Stomach (tissue), 9 donors: ENCODE data around the gene ZFHX2. TPM values are rescaled to one million over a fixed set of nuclear protein-coding genes. Genes with fewer than 3 reads are reported as not detected.
A peak's percentile ranks its signal among the peaks of the same experiment; 100 is the strongest.

ENCODE experiments used
- DNase-seq, 2 donors: peaks; one replicate each; pipeline versions ENCODE4 v3.0.0 to v3.0.0-alpha.2; 2013 to 2019
- H3K27ac ChIP-seq, 5 donors: fragments of 200-600 bp in 4 of 5; sonication (generic) in 4 of 5; one replicate each; pipeline ENCODE4 v1.5.1; 2013 to 2019; ENCODE audit warnings: mild to moderate bottlenecking in 1 of 5, moderate library complexity in 1 of 5
- H3K27me3 ChIP-seq, 3 donors: fragments of 200-600 bp; sonication (generic); one replicate each; pipeline ENCODE4 v1.5.1; 2017 to 2019; ENCODE audit warnings: mixed run types in 1 of 3
- H3K36me3 ChIP-seq, 4 donors: fragments of 200-600 bp; sonication (generic); 1 replicate in 3 of 4; 2 replicates in 1 of 4; pipeline ENCODE4 v1.5.1; 2016 to 2019
- H3K4me1 ChIP-seq, 4 donors: fragments of 200-600 bp; sonication (generic); one replicate each; pipeline ENCODE4 v1.5.1; 2016 to 2019
- H3K4me3 ChIP-seq, 4 donors: fragments of 200-600 bp; sonication (generic) in 3 of 4; one replicate each; pipeline ENCODE4 v1.5.1; 2016 to 2019; ENCODE audit warnings: mild to moderate bottlenecking in 1 of 4
- H3K9me3 ChIP-seq, 4 donors: fragments of 200-600 bp; sonication (generic); one replicate each; pipeline ENCODE4 v1.5.1; 2016 to 2019
- EP300 ChIP-seq: sonication (generic); formaldehyde crosslinking; IDR thresholded peaks from one replicate; pipeline ENCODE4 v1.6.1; 2017; ENCODE audit warnings: antibody characterized with exemption
- POLR2A ChIP-seq, 4 donors: fragments of 450-650 bp; IDR thresholded peaks; one replicate each; pipeline ENCODE4 v1.6.1; 2016; ENCODE audit warnings: antibody characterized with exemption in 4 of 4, control low read depth in 2 of 4, mild to moderate bottlenecking in 1 of 4, moderate library complexity in 1 of 4
- POLR2AphosphoS5 ChIP-seq, 3 donors: sonication (generic); formaldehyde crosslinking; IDR thresholded peaks; one replicate each; pipeline ENCODE4 v1.6.1; 2016; ENCODE audit warnings: antibody characterized with exemption in 3 of 3
- WGBS, 5 donors: extraction: QIAGEN DNeasy Blood & Tissue Kit in 3 of 5; methylation state at CpG; one replicate each; pipeline versions ENCODE4 v1.1.5 to v1.1.7; 2013 to 2018; 5-methylcytosine and 5-hydroxymethylcytosine counted together
- intact Hi-C: fragments of 100-400 bp; cut with DNase I; formaldehyde crosslinking; loops from one replicate; pipeline ENCODE4 v1.15.1; 2023; ENCODE audit warnings: low total_unique reads
- polyA plus RNA-seq, 3 donors: library from polyadenylated mRNA; stranded (reverse); fragments of 200-250 nt; gene quantifications; one replicate each; pipeline ENCODE4 v1.2.3, GENCODE V29; 2013
- total RNA-seq, 5 donors: library from RNA; depleted of rRNA; stranded (reverse); fragments of >200 nt; gene quantifications; one replicate each; pipeline versions ENCODE4 v1.1.0 to v1.2.3, GENCODE V29; 2014 to 2016
- TF ChIP-seq, protein P1 (sequence below), 7 experiments: fragments of 450-650 bp in 4 of 7; fragments of 200-600 bp in 3 of 7; sonication (generic) in 3 of 7; IDR thresholded peaks; one replicate each; pipeline ENCODE4 v1.5.1; 2016 to 2019; ENCODE audit warnings: antibody characterized with exemption in 7 of 7, control low read depth in 2 of 7, mild to moderate bottlenecking in 1 of 7
- donor health status: healthy with polysubstance abuse.
- donor health status: Bipolar disorder and iron deficiency.
- donor health status: healthy.

The ZFHX2 gene
- total and polyA plus RNA-seq, 8 donors: under 0.01 to 2.9 (median 0.68) TPM; not detected in 1

DNA sequence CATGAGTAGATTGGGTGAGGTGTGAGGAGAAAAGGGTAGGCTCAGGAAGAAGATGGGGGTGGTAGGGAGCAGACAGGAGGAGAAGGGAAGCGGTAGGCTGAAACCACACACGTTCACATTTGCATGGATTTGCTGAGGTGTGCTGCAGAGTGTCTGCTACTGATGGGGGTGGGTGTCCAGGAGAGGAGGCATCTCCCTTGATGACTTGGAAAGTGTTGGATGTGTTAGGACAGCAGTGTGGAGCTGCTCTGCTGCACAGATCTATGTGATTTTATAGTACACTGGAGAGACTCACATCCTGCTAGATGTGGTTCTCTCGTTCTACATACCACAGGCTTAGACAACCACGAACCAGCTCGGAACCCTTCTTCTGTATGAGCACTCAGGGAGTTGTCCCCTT is 9.3 kb downstream of the ZFHX2 start:
- WGBS, 5 donors: 74 to 89% (median 80%) methylated on average over 5 of the region's 5 CpGs
- Histone ChIP-seq H3K4me3 (no peak overlapping the region), H3K4me1 (peaks cover 0 to 15% (median 5%) of the 10 kb centered on the region in 4 donors), H3K9me3 (no peaks in the 10 kb centered on the region), H3K27me3 (no peaks in the 10 kb centered on the region), H3K27ac (no peak overlapping the region), H3K36me3 (no peaks in the 10 kb centered on the region)
- TF ChIP-seq POLR2AphosphoS5 (IDR thresholded peaks at IDR 0.05) (no peak), POLR2A (IDR thresholded peaks at IDR 0.05) (no peak), EP300 (no peak)
- TF ChIP-seq, protein P1, sequence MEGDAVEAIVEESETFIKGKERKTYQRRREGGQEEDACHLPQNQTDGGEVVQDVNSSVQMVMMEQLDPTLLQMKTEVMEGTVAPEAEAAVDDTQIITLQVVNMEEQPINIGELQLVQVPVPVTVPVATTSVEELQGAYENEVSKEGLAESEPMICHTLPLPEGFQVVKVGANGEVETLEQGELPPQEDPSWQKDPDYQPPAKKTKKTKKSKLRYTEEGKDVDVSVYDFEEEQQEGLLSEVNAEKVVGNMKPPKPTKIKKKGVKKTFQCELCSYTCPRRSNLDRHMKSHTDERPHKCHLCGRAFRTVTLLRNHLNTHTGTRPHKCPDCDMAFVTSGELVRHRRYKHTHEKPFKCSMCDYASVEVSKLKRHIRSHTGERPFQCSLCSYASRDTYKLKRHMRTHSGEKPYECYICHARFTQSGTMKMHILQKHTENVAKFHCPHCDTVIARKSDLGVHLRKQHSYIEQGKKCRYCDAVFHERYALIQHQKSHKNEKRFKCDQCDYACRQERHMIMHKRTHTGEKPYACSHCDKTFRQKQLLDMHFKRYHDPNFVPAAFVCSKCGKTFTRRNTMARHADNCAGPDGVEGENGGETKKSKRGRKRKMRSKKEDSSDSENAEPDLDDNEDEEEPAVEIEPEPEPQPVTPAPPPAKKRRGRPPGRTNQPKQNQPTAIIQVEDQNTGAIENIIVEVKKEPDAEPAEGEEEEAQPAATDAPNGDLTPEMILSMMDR (IDR thresholded peaks at IDR 0.05): no peak
- intact Hi-C loops: no loop called here
- DNase-seq: no peak

DNA sequence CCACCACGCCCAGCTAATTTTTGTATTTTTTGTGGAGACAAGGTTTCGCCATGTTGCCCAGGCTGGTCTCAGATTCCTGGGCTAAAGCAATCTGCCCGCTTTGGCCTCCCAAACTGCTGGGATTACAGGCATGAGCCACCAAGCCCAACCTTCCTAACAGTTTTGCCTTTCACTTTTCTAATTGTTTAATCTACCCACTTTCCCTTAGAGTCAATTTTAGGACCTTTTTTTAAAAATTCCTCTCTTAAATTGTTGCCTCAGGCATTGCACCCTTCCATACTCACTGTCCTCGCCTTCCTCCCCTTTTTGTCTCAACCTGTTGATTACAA is 11.5 kb downstream of the ZFHX2 start:
- Histone ChIP-seq H3K27ac (no peak overlapping the region), H3K4me1 (peaks cover 0 to 15% (median 5%) of the 10 kb centered on the region in 4 donors), H3K9me3 (no peaks in the 10 kb centered on the region), H3K36me3 (no peaks in the 10 kb centered on the region), H3K4me3 (no peak overlapping the region), H3K27me3 (no peaks in the 10 kb centered on the region)
- intact Hi-C loops: no loop called here
- 86 to 93% (median 88%) methylated on average over 4 of the region's 4 CpGs for WGBS, 5 donors
- TF ChIP-seq, protein P1 (IDR thresholded peaks at IDR 0.05): no peak
- TF ChIP-seq POLR2A (IDR thresholded peaks at IDR 0.05): no peak
- TF ChIP-seq POLR2AphosphoS5 (IDR thresholded peaks at IDR 0.05): no peak
- TF ChIP-seq EP300: no peak
- DNase-seq: no peak

DNA sequence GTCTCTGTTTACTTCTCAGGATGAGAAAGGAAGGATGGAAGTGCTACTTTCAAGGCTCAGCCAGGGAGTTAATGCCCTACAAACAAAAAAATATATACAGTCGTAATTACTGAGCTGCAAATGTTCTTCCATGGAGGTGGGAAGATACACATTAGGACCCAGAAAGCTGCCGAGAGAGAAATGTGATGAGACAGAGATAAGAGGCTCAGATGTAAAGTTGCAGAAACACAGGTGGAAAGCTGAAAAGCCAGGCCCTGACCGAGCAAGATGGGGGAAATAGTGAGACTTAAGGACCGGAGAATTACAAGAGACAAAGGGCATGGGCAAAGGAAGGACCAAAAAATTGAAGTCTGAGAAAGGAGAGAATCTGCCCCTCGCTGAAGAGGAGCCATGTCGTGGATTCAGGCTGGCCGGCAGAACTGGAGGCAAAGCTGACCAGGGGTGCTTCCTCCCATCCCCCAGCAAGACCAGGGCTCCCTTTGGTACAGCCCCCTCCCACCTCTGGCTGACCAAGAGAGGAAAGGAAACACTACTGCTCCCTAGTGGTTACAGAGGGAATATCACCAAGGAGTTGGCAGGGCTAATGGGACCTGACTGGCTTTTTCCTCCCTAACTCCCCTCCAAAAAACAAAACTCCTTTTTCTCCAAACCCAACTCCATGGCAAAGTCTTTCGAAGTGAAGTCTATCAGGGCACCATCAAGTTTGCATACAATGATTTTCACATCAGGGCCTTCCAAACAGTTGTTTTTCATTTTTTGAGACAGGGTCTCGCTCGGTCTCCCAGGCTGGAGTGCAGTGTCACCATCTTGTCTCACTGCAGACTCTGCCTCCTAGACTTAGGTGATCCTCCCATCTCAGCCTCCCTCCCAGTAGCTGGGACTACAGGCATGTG is 12.1 kb downstream of the ZFHX2 start:
- Histone ChIP-seq H3K36me3 (peaks cover 0 to 5% (median 3%) of the 10 kb centered on the region in 4 donors), H3K27ac (no peak overlapping the region), H3K9me3 (no peaks in the 10 kb centered on the region), H3K4me1 (peaks cover 0 to 10% (median 2%) of the 10 kb centered on the region in 4 donors), H3K4me3 (no peak overlapping the region), H3K27me3 (no peaks in the 10 kb centered on the region)
- WGBS, 5 donors: 33 to 43% (median 36%) methylated on average over 10 of the region's 10 CpGs
- peak in 1 of 2 donors; percentile 80 for DNase-seq
- intact Hi-C loops: no loop called here
- no peak for TF ChIP-seq POLR2AphosphoS5 (IDR thresholded peaks at IDR 0.05)
- TF ChIP-seq, protein P1 (IDR thresholded peaks at IDR 0.05): peak in 5 of 7 experiments; percentile 49 to 74 (median 70)

DNA sequence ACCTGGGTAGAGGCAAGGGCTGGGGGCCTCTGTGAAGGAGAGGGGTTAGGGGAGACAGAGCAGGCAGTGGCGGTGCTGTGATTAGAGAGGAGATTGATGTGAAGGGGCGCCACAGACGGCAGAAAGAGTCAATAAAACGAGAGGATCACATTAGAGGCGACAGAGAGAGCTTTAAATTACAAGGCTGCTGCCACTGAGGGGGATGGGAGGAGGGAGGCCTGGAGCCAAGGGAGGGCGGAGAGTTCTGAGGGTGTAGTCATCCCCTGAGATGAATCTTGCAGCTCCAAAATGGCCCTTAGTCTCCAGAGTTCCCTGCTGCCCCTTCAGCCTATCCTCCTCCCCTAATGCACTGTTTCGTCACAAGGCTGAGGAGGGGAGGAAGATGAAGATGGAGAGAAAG is 12.8 kb downstream of the ZFHX2 start:
- peak in 1 of 2 donors; percentile 65 for DNase-seq
- Histone ChIP-seq H3K9me3 (no peaks in the 10 kb centered on the region), H3K27me3 (no peaks in the 10 kb centered on the region), H3K4me3 (no peak overlapping the region), H3K4me1 (peaks cover 0 to 10% (median 0%) of the 10 kb centered on the region in 4 donors), H3K36me3 (peaks cover 0 to 11% (median 5%) of the 10 kb centered on the region in 4 donors), H3K27ac (no peak overlapping the region)
- no peak for TF ChIP-seq POLR2A (IDR thresholded peaks at IDR 0.05)
- TF ChIP-seq, protein P1 (IDR thresholded peaks at IDR 0.05): no peak
- intact Hi-C loops: no loop called here
- WGBS, 5 donors: 44 to 55% (median 49%) methylated on average over 7 of the region's 7 CpGs
